Non-pigmented ciliary epithelial cell (primary cell): ENCODE results near the gene ERBB2.
A peak's percentile ranks its signal among the peaks of the same experiment; 100 is the strongest.

Experiments used
- DNase-seq: peaks from one replicate; pipeline ENCODE4 v3.0.0-alpha.2; 2010; ENCODE audit warnings: low read depth

The ERBB2 gene

DNA sequence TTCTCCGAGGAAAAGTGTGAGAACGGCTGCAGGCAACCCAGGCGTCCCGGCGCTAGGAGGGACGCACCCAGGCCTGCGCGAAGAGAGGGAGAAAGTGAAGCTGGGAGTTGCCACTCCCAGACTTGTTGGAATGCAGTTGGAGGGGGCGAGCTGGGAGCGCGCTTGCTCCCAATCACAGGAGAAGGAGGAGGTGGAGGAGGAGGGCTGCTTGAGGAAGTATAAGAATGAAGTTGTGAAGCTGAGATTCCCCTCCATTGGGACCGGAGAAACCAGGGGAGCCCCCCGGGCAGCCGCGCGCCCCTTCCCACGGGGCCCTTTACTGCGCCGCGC lies at the start of gene ERBB2:
ERBB2 (plus strand) TSS at position 247 of the 330 bp plus-strand sequence. CDS start 175 bp downstream, outside the sequence.
- DNase-seq: peak; percentile 44

GRCh38 chr17:39650121-39650579 lies 49.7 kb upstream of the ERBB2 start:
- no peak for DNase-seq

DNA sequence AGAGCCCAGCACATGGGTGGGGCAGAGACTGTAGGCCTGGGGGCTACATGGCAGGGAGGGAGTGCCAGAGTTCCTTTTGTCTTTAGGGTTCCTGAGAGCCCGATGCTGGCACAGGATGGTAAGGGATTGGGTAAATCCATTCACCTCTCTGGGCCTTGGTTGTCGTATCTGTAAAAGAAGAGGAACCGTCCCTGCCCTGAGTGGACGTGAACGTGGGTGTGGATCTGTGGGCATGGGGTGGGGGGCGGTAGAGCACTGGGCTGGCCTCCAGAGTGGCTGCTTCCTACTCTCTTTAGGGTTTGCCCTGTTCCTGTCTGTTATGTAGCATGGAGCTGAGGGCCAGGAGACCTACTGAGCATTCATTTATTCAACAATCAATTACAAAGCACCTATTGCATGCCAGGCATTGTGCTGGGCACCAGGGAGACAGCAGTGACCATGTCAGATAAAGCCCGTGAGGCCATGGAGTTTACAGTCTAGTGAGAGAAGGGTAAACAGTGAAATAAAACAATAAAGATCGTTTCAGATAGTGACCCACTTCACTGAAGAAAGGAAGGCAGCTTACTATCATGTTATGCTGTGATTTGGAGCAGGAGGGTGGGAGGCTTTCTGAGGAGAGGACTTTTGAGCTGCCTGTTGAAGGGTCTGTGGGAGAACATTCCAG lies 47.8 kb upstream of the ERBB2 start:
- DNase-seq: no peak

GRCh38 chr17:39652587-39653315 lies 47.1 kb upstream of the ERBB2 start:
- no peak for DNase-seq

DNA sequence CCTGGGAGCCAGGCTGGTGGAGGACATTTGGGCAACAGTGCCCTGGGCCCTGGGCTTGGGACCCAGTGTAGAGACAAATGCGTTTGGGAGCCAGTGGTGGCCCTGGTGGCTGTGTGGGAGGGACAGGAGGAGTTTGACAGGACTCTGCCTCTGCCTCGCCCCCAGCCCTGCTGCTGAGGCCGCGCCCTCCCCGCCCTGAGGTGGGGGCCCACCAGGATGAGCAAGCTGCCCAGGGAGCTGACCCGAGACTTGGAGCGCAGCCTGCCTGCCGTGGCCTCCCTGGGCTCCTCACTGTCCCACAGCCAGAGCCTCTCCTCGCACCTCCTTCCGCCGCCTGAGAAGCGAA lies 46.6 kb upstream of the ERBB2 start:
- no peak for DNase-seq

DNA sequence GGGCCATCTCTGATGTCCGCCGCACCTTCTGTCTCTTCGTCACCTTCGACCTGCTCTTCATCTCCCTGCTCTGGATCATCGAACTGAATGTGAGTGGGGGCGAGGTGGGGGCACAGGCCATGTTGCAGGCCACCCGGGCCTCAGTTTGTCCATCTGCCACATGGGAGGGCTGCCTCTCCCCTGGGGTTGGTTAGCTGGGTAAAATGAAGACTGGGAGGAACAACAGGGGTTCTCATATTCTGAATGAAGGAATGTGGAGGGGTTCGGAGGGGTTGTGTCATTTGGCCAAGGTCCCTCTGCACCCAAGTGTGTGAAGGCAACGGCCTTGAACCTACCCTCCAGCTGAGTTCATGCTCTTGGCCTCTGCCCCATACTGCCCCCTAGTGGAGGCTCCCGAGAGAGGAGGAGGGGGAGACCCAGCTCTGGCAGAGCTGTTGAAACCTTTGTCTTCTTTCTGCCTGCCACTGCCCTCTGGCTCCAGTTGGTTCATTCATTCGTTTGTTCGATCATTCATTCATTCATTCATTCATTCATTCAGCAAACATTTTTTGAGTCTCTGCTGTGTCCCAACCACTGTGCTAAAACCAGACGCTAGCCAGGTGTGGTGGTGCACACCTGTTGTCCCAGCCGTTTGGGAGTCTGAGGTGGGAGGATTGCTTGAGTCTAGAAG lies 46.1 kb upstream of the ERBB2 start:
- DNase-seq: no peak

GRCh38 chr17:39655105-39655504 lies 44.8 kb upstream of the ERBB2 start:
- no peak for DNase-seq

DNA sequence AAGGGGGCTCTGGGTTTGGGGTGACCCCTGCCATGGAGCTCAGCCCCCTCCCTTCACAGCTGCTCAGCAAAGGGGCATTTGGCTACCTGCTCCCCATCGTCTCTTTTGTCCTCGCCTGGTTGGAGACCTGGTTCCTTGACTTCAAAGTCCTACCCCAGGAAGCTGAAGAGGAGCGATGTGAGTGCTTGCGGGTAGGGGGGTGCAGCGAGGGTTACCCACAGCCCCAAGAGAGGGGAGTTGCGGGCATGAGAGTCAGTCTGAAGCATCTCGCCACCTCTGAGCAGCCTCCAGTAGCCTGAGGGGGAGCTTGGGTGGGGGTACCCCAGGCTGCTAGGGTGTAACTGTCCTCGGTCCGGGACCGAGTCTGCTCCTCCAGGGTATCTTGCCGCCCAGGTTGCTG lies 41.5 kb upstream of the ERBB2 start:
- no peak for DNase-seq

DNA sequence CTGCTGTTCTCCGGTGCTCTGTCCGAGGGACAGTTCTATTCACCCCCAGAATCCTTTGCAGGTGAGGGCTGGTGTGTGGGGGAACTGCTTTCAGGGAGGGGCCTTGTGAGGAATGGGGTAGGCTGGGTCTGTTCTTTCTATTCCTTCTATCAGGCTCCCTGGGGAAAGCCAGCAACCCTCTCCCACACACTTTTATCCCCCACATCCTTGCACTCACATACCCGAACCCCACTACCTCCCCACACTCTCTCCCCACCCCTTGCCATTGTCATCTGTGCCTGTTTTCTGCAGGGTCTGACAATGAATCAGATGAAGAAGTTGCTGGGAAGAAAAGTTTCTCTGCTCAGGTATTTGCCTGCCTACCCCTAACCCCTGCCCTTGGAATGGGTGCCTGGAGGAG lies 41.1 kb upstream of the ERBB2 start:
- no peak for DNase-seq

GRCh38 chr17:39659279-39660010 lies 40.4 kb upstream of the ERBB2 start:
- no peak for DNase-seq

DNA sequence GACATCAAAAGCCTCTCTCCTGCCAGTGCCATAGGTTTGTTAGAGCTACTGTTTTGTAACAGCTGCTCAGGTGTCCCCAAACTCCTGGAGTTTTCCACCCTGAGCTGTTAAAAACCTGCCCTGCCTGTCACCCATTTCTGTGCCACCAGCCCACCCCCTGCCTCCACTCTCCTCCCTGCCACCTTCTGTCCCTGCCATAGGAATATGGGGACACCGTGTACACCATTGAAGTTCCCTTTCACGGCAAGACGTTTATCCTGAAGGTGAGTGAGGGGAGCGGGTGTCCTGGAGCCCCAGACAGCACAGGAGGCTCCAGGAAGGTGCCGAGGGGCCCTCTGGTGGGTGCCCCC lies 39.9 kb upstream of the ERBB2 start:
- DNase-seq: no peak

GRCh38 chr17:39660397-39661385 lies 39.2 kb upstream of the ERBB2 start:
- no peak for DNase-seq

DNA sequence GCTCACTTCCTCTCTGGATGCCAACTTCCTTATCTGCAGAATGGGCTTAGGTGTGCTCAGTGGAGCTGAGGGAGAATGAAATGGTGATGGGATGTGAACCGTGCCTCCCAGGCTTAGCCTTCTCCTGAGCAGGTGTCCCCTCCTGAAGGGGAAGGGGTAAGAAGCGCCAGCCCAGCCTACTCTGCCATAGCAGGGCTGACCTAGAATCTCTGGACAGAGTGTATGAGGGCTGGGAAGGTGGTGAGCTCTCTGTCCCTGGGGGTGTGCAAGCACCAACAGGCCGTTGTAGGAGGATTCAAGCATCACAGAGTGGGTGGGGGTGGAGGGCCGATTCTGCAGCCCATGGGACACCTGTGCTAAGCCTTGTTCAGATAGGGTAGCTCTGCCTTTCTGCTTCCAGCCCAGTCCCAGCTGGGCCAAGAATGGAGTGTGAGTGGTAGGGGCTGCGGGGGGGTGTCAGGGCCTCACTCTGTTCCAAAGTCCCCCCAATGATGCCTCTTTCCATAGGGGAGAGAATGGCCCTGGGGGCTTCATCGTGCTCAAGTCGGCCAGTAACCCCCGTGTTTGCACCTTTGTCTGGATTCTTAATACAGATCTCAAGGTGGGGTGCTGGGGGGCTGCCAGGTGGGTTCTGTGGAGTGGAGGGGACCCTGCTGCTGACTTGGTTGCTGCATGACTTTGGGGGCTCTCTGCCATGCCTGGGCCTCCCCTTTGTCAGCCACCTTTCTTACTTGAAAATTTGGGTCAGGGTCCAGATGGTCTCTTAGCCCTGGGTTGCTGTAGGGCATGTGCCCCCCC lies 37.9 kb upstream of the ERBB2 start:
- no peak for DNase-seq

- DNase-seq: no peak
Observed at GRCh38 chr17:39662551-39663339, 37.1 kb upstream of the ERBB2 start.

GRCh38 chr17:39663340-39663687 lies 36.5 kb upstream of the ERBB2 start:
- DNase-seq: no peak

DNA sequence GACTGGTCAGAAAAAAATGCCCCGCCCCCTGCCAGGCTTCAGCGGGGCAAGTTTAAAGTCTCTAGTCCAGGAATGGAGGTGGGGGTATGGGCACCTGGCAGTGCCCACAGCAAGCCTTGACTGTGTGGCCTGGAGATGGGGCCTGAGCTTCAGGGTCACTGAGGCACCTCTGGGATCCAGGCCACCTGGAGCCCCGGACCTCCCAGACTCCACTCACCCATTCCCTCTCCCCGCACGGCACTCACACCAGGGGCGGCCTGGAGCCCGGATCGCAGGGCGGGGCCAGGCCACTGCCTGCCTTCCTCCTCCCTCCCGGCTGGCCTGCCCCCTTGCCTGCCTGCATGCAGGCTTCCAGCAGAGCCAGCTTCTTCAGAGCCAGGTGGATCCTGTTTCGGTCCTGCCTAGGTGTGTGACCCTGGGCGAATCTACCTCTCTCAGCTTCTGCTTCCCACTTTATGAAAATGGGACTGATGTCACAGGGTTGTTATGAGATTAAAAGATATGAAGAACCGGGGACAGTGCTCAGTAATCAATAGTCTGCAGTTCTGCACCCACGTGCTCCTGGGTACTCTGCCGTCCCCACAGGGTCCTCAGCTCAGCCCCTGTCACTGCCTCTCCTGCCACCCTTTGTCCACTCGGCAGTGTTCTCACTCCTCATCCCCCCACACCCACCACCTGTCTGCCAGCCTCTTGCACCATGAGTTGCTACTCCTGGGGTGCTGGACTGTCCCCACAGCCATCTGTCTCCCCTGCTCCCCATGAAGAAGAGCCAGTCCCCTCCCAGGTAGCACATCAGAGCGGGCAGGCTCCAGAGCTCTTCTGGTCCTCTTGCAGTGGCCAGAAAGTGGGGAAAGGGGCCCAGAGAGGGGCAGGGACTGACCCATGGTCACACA lies 35.9 kb upstream of the ERBB2 start:
- no peak for DNase-seq

DNA sequence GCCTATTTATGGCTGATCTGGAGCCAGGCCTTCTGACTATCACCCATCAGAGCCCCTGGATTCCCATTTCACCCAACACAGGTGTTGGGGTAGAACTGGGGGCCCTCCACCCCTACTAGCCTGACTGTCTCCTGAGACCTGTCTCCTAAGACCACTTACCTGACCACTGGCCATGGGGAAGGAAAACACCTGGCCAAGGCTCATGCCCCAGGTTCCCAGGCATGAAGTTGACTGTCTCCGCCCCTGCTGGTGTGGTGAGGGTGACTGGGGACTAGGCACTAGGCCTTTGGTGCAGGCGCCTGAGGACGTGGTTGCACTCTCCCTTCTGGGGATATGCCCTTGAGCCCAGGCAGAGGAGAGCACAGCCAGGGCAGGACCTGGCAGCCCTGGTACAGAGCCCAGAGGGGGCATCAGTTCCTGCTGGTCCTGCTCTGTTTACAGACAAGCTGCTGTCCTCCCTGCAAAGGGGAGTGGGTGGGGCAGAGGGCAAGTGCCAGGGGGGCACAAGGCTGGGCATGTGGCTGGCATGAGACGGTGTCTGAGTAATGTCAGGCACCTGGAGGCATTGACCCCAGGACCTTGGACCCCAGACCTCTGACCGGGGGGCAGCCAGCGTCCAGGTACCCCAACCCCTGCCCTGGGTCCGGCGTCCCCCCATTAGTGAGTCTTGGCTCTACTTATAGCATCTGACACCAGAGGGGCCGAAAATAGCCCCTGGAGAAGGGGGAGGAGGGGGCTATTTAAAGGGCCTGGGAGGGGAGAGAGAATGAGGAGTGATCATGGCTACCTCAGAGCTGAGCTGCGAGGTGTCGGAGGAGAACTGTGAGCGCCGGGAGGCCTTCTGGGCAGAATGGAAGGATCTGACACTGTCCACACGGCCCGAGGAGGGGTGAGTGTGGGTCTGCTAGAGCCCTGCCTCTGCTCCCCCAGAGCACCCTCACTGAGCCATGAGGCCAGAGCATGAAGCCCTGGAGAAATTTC lies 35.0 kb upstream of the ERBB2 start, which contains the start of gene TCAP:
TCAP (plus strand) TSS at position 769 of the 981 bp plus-strand sequence; CDS start at position 780, 11 bp downstream.
- DNase-seq: no peak
